ENCODE data around the gene PCBP3.

- TF ChIP-seq, protein P1, sequence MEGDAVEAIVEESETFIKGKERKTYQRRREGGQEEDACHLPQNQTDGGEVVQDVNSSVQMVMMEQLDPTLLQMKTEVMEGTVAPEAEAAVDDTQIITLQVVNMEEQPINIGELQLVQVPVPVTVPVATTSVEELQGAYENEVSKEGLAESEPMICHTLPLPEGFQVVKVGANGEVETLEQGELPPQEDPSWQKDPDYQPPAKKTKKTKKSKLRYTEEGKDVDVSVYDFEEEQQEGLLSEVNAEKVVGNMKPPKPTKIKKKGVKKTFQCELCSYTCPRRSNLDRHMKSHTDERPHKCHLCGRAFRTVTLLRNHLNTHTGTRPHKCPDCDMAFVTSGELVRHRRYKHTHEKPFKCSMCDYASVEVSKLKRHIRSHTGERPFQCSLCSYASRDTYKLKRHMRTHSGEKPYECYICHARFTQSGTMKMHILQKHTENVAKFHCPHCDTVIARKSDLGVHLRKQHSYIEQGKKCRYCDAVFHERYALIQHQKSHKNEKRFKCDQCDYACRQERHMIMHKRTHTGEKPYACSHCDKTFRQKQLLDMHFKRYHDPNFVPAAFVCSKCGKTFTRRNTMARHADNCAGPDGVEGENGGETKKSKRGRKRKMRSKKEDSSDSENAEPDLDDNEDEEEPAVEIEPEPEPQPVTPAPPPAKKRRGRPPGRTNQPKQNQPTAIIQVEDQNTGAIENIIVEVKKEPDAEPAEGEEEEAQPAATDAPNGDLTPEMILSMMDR (IDR thresholded peaks at IDR 0.05), result no peak
- TF ChIP-seq POLR2A (IDR thresholded peaks at IDR 0.05), result no peak
Measured at GRCh38 chr21:45796003-45796402, 152.5 kb downstream of the PCBP3 start.

All from right lobe of liver (tissue), 4 donors.